NCI-H774 (cell line): ENCODE data around the gene DRD4.
"Not testable (repeated sequence)": the region's sequence is repeated elsewhere in the genome, so short reads cannot be mapped to it uniquely, and the experiment has no call there.

ENCODE experiments used
- DNase-seq: peaks from one replicate; lab custom pipeline; 2025; lab: John Stamatoyannopoulos, UW

The DRD4 gene

DNA sequence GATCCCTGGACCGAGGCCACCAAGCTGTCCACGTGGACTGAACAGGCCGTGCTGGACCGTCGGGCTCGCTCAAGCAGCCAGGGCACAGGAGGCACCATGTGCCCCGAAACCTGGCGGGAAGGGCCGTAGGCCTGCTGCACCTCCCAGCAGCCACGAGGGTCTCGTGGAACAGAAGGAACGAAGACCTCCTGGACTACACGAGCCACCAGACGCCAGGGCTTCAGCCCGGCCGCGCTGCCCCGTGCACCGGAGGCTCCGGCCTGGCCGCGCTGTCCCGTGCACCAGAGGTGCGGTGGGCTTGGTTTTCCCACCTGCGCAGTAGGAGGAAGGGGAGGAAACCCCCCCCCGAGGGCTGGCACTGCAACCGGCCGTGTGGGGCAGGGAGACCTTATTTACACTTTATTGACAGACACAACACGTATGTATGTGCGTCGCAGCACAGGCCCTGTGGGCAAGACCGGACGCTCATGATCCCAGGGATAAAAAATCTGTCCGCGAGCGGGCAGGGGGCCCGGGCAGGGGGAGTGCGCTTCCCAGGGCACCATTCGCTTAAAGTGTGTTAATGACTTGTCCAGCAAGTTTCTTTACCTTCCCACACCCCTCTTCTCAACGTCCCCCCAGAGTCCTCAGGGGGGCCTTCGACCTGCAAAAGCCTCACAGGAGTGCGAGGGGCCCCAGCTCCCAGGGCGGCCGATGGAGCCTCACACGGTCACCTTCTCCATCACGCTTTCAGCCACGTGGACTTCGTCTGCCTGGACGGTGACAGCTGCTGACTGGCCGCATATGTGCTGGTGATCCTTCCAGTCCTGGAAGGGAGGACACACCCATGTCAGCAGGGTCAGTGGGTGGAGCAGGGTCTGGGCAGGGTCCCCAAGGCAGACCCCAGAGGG is 7.0 kb downstream of the DRD4 start:
- no peak for DNase-seq

GRCh38 chr11:645536-645935 is 8.5 kb downstream of the DRD4 start:
- DNase-seq = no peak

- DNase-seq = no peak
Measured at GRCh38 chr11:646214-646613, 9.1 kb downstream of the DRD4 start.

- DNase-seq = not testable (repeated sequence)
Measured at GRCh38 chr11:647672-648158, 10.6 kb downstream of the DRD4 start.

DNA sequence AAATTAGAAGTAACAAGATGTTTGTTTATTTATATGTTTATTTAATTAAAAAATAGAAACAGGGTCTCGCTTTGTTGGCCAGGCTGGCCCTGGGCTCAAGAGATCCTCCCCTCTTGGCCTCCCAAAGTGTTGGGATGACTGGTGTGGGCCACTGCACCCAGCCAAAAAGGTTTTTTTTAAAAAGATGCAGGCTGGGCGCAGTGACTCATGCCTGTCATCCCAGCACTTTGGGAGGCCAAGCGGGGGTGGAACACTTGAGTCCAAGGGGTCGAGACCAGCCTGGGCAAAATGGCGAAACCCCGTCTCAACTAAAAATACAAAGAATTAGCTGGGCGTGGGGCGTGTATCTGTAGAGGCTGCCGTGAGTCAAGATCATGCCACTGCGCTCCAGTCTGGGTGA is 13.4 kb downstream of the DRD4 start:
- DNase-seq = no peak

- not testable (repeated sequence) for DNase-seq
Measured at GRCh38 chr11:653136-653535, 16.1 kb downstream of the DRD4 start.

DNA sequence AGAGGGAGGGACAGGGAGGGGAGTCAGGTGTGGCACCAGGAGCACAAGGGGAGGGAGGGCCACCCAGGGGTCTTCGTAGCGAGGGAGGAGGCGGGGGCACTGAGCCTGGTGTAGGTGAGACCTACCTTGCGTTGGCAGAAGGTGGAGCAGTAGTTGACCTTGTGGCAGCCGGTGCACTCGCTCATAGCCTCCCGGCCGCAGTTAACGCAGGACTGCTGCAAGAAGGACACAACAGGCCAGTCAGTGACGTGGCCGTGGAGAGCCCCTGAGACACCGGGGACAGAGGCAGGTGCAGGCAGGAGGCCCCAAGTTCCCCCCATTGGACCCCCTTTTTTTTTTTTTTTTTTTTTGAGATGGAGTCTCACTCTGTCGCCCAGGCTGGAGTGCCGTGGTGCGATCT is 16.8 kb downstream of the DRD4 start:
- DNase-seq = no peak

DNA sequence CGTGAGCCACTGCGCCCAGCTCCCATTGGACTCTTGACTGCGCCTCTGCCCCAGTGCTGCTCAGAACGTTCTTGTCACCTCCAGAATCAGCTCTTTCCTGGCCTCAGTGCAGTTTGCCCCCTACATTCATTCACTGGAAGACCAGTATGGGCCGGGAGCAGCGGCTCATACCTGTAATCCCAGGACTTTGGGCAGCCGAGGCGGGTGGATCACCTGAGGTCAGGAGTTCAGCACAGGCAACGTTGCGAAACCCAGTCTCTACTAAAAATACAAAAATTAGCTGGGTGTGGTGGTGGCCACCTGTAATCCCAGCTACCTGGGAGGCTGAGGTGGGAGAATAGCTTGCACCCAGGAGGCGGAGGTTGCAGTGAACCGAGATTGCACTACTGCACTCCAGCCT is 17.4 kb downstream of the DRD4 start:
- not testable (repeated sequence) for DNase-seq

DNA sequence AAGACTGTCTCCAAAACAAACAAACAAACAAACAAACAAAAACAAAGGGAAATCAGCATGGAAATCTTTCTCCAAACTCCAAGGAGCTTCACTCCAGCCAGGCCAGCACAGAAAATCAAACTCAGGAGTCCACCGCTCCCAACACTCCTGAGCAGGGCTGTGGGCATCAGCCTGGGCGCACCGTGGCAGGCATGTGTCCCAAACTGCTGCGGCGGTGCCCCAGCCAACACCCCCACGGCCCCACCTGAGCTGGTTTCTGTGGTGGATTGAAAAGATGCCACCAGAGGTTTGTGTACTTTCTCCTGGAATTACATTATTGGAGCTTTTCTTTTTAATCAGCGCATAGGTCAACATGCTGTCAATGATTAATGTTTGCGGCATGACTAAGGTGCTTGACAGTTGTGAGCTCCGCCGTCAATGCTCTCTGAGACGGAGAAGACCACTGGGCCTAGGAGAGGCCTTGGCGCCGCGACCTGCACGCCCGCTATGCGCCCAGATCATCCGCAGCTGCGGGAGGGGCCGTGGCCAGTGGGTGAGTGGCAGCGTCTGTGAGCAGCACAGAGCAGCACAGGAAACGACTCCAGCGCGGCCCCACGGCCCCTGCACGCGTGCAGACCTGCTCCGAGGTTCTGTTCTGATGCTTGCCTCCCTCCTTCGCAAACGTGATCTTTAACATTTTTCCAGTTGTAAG is 18.1 kb downstream of the DRD4 start:
- DNase-seq = no peak

DNA sequence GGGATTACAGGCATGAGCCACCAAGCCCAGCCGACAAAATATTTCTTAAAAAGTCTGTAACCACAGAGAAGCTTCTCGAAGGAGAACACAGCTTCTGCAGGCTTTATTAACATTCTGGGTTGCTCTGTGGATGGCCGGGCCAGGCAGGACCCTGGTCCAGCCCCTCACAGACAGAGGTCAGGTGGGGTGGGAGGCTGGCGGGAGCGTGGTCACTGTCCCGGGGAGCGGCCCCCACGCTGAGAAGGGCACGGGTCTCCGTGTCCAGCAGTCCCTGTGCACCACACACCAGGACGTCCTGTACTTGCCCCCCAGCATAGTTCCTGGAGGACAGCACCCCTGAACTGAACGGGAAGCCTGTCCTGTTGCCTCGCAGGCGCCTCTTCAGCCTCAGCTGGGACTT is 19.4 kb downstream of the DRD4 start:
- no peak for DNase-seq

DNA sequence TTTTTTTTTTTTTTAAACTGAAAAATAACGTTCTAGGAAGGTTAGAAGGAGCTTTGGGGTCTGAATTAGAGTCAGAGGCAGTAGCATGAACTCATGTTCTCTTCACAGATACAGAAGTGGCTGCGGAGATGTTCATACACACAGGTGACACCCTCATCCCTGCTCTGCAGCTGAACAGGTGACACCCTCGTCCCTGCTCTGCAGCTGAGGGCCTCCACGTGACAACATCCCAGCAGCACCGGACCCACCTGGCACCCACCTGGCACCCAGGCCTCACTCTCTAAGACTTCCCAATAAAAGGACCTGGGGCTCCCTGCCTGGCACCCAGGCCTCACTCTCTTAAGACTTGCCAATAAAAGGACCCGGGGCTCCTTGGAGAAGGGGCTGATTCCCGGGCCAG is 19.8 kb downstream of the DRD4 start:
- DNase-seq = no peak

DNA sequence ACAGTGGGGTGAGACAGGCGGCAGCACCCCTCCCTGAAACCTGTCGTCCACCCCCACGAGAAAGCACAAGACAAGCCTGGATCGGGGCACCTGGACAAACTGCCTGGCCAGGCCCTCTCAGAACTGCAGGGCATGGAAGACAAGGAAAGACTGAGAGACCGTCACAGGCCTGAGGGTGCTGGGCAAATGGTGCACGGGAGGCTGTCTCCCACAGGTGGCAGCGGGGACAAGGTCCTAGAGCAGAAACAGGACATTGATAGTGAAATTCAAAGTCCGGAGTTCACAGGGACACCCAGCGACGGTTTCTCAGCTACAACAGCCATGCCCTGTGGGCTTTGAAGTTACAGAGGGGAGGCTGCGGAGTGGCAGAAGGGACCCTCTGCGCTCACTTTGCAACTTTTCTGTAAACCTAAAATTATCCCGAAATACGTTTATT is 20.6 kb downstream of the DRD4 start:
- no peak for DNase-seq

GRCh38 chr11:659532-660085 is 22.5 kb downstream of the DRD4 start:
- DNase-seq = no peak

DNA sequence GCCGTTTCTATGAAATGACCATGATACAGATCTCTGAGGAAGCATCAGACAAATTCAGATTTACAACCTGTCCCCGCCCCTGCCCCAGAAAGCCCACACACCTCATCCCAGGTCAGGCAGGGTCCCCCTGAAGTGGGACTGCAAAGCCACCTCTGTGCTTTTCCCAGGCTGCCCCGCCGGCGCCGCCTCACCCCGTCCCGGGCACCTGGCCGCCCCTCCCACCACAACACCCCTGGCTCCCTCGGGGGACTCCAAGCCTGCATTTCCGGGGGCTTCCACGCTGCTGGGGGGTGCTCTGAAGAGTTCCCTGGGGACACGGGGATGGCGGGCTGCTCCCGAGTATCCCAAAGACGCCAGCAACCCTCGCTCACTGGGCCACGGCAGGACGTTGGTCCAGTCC is 23.2 kb downstream of the DRD4 start:
- DNase-seq = no peak

DNA sequence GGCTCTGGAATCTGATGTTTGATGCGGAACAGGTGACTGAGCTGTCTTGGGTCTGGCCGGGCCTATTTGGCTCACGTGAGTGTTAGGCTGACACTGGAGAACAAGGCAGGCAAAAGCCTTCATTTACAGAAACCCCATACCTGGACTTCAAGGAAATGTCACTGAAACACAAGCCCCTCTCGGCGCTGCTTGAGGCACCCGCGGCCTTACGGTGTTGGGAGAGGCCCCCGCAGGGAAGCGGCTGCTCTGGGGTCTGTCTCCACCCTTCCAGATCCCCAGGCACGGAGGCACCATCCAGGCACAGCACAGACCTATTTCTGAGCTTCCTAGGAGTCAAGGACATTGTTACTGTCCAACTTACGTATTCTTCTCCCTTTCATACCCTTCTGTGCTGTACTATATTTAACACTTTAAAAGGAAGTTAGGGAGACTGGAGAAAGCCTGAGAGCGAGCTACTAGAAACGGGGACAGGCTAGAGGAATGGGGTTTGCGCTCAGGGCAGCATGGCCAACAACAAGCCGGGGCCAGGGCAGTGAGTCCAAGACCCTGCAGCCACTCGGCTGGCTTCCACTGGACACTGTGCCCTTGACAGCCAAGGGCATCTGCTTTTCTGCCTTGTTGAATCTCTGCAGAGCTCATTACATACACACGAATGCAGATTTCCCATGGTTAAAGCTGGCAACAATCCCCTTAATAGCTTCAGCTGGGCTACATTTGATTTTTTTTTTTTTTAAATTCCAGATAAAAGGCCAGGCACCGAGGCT is 23.8 kb downstream of the DRD4 start:
- no peak for DNase-seq

DNA sequence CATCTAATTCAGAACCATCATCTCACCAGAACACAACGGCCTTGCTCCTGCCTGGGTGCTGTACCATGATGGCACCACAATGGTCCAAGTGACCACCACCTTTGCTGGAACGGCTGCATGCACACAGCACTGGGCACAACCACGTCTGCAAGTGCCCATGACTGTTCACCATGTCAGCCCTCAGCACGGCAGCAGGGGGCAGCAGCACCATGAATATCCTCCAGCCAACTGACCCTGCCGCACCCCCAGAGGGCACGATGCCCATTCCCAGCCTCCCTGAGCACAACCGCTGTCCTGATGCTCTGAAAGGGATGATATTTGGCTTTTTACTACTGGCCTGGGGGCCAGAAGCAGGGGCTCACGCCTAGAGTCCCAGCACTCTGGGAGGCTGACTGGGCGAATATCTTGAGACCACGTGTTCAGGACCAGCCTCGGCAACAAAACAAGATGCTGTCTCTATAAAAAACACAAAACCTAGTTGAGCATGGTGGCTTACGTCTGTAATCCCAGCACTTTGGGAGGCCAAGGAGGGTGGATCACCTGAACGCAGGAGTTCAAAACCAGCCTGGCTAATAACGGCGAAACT is 25.7 kb downstream of the DRD4 start:
- DNase-seq = no peak

DNA sequence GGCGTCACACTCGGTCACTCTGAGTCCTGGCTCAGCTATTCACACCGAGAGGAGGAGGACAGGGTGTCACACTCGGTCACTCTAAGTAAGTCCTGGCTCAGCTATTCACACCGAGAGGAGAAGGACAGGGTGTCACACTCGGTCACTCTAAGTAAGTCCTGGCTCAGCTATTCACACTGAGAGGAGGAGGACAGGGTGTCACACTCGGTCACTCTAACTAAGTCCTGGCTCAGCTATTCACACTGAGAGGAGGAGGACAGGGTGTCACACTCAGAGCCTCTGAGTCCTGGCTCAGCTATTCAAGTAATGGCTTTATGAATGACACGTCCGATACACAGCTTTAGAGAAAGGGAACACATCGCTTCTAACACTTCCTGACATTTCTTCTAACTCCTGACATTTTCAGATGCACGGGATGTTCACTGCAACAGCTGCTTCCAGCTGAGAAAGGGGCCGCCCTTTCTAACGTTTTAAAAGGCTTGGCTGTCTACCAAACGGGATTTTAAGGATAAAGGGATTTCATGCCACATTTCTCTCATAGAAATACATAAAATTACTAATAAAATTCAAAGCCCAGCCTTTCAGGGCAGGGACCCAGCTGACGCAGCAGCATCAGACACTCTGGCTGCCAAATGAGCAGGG is 28.1 kb downstream of the DRD4 start:
- DNase-seq = no peak

DNA sequence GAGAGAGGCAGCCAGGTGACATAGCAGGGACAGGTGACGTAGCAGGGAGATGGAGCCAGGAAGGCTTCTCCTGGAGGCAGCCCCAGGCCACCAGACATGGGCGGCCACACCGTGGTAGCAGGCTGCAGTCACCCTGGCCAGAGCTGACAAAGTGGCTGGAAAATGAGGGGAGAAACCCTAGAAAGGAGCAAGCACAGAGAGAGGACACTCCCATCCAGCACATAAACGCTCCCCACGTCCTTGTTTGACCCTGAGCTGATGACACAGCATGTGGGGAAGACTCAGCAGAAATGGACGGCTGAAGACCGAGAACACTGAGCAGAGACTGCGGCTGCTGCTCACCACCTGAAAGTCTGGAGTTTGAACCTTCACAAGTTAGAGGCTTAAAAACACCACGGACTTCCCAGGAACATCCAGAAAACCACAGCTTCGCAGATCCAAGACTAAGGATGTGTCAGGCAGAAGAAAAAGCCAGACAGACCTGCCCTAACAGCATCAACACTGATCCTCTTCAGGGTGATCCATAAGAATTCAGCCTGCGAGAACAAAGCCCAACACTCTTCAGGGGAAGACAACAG is 28.7 kb downstream of the DRD4 start:
- no peak for DNase-seq

- DNase-seq = no peak
Measured at GRCh38 chr11:673866-674265, 36.8 kb downstream of the DRD4 start.

GRCh38 chr11:674406-674805 is 37.3 kb downstream of the DRD4 start:
- no peak for DNase-seq

- DNase-seq = no peak
Measured at GRCh38 chr11:678297-678696, 41.2 kb downstream of the DRD4 start.
